ENCODE measurements around the gene GTSF1L. TPM values are rescaled to one million over a fixed set of nuclear protein-coding genes. Genes with fewer than 3 reads are reported as not detected.
"Not testable (repeated sequence)": the region's sequence is repeated elsewhere in the genome, so short reads cannot be mapped to it uniquely, and the experiment has no call there.

GTSF1L gene
- total RNA-seq (2014; rRNA removed; shearing (Covaris generic)), result not detected in 2 replicates

- DNase-seq (ENCODE audit: low read depth), result peak; percentile 88
Observed at GRCh38 chr20:43726811-43727338, at the start of gene GTSF1L. GTSF1L (minus strand) TSS chr20:43727002; CDS start chr20:43726694, 308 bp downstream.

GRCh38 chr20:43774754-43775153, 48.0 kb upstream of the GTSF1L start:
- DNase-seq (ENCODE audit: low read depth), result no peak

GRCh38 chr20:43771503-43772190, 44.8 kb upstream of the GTSF1L start:
- DNase-seq (ENCODE audit: low read depth), result no peak

GRCh38 chr20:43770342-43770741, 43.5 kb upstream of the GTSF1L start:
- no peak for DNase-seq (ENCODE audit: low read depth)

- DNase-seq (ENCODE audit: low read depth), result peak; percentile 80
Observed at GRCh38 chr20:43767686-43768474, 41.1 kb upstream of the GTSF1L start.

GRCh38 chr20:43766917-43767316, 40.1 kb upstream of the GTSF1L start:
- DNase-seq (ENCODE audit: low read depth), result no peak

GRCh38 chr20:43766385-43766784, 39.6 kb upstream of the GTSF1L start:
- DNase-seq (ENCODE audit: low read depth), result peak; percentile 58

- no peak for DNase-seq (ENCODE audit: low read depth)
Observed at GRCh38 chr20:43765916-43766315, 39.1 kb upstream of the GTSF1L start.

GRCh38 chr20:43762911-43763310, 36.1 kb upstream of the GTSF1L start:
- DNase-seq (ENCODE audit: low read depth), result no peak

GRCh38 chr20:43761386-43762340, 34.9 kb upstream of the GTSF1L start:
- peak; percentile 66 for DNase-seq (ENCODE audit: low read depth)

GRCh38 chr20:43757888-43758287, 31.1 kb upstream of the GTSF1L start:
- DNase-seq (ENCODE audit: low read depth), result not testable (repeated sequence)

GRCh38 chr20:43755851-43756250, 29.0 kb upstream of the GTSF1L start:
- peak; percentile 88 for DNase-seq (ENCODE audit: low read depth)

GRCh38 chr20:43755390-43755789, 28.6 kb upstream of the GTSF1L start:
- peak; percentile 78 for DNase-seq (ENCODE audit: low read depth)

GRCh38 chr20:43752561-43753301, 25.9 kb upstream of the GTSF1L start:
- peak; percentile 100 for DNase-seq (ENCODE audit: low read depth)

- no peak for DNase-seq (ENCODE audit: low read depth)
Observed at GRCh38 chr20:43752051-43752360, 25.2 kb upstream of the GTSF1L start.

GRCh38 chr20:43751167-43752050, 24.6 kb upstream of the GTSF1L start:
- peak; percentile 99 for DNase-seq (ENCODE audit: low read depth)

GRCh38 chr20:43750774-43751166, 24.0 kb upstream of the GTSF1L start:
- DNase-seq (ENCODE audit: low read depth), result no peak

- peak; percentile 80 for DNase-seq (ENCODE audit: low read depth)
Observed at GRCh38 chr20:43749734-43750294, 23.0 kb upstream of the GTSF1L start.

GRCh38 chr20:43748274-43748673, 21.5 kb upstream of the GTSF1L start:
- DNase-seq (ENCODE audit: low read depth), result no peak

Measured in M059J (cell line).